Thymus (tissue), 11 donors: ENCODE data around the gene TIMP2. TPM values are rescaled to one million over a fixed set of nuclear protein-coding genes. Genes with fewer than 3 reads are reported as not detected.
A peak's percentile ranks its signal among the peaks of the same experiment; 100 is the strongest.
"Not testable (repeated sequence)": the region's sequence is repeated elsewhere in the genome, so short reads cannot be mapped to it uniquely, and the experiment has no call there.

ENCODE experiments used
- DNase-seq, 9 donors: peaks; one replicate each; pipeline ENCODE4 v3.0.0-alpha.2; 2013; ENCODE audit warnings: low spot score in 9 of 9, low read depth in 6 of 9, missing footprints in 1 of 9
- H3K27ac ChIP-seq, 2 donors: one replicate each; pipeline ENCODE4 v1.5.1; 2013; ENCODE audit warnings: control low read depth in 1 of 2, low read depth in 1 of 2, low read length in 1 of 2, mild to moderate bottlenecking in 1 of 2, moderate library complexity in 1 of 2
- H3K27me3 ChIP-seq, 2 donors: one replicate each; pipeline ENCODE4 v1.5.1; 2013; ENCODE audit warnings: low read length in 1 of 2; ENCODE audit not compliant: control insufficient read depth in 2 of 2, insufficient read depth in 1 of 2
- H3K36me3 ChIP-seq, 2 donors: one replicate each; pipeline ENCODE4 v1.5.1; 2013; ENCODE audit warnings: low read length in 1 of 2, mild to moderate bottlenecking in 1 of 2, moderate library complexity in 1 of 2; ENCODE audit not compliant: control insufficient read depth in 2 of 2, insufficient read depth in 2 of 2
- H3K4me1 ChIP-seq, 2 donors: one replicate each; pipeline ENCODE4 v1.5.1; 2013; ENCODE audit warnings: low read length in 2 of 2; ENCODE audit not compliant: control insufficient read depth in 2 of 2, insufficient read depth in 2 of 2
- H3K4me3 ChIP-seq, 2 donors: one replicate each; pipeline ENCODE4 v1.5.1; 2013; ENCODE audit warnings: low read length in 2 of 2, control low read depth in 1 of 2, mild to moderate bottlenecking in 1 of 2
- H3K9me3 ChIP-seq, 2 donors: one replicate each; pipeline ENCODE4 v1.5.1; 2013; ENCODE audit warnings: low read length in 1 of 2, mild to moderate bottlenecking in 1 of 2; ENCODE audit not compliant: control insufficient read depth in 2 of 2, insufficient read depth in 1 of 2
- WGBS: extraction: QIAGEN DNeasy Blood & Tissue Kit; methylation state at CpG from one replicate; pipeline ENCODE4 v1.1.7; 2013; 5-methylcytosine and 5-hydroxymethylcytosine counted together
- polyA plus RNA-seq: library from polyadenylated mRNA; stranded (reverse); fragments of 200-250 nt; gene quantifications from one replicate; pipeline ENCODE4 v1.2.3, GENCODE V29; 2013
- total RNA-seq: library from RNA; stranded (reverse); fragments of 120-200 nt; gene quantifications from one replicate; pipeline ENCODE4 v1.2.4, GENCODE V29; 2013
- donor health status: healthy.

Gene TIMP2
- total and polyA plus RNA-seq, 2 donors: 23.1 to 27.5 TPM

GRCh38 chr17:78876094-78876597 is 49.0 kb downstream of the TIMP2 start:
- Histone ChIP-seq H3K27me3 (no peaks in the 10 kb centered on the region), H3K4me1 (peaks cover 37 to 78% of the 10 kb centered on the region in 2 donors), H3K4me3 (no peak overlapping the region), H3K27ac (peak overlapping the region in 1 of 2 donors; percentile 86), H3K9me3 (no peaks in the 10 kb centered on the region), H3K36me3 (peaks cover 29 to 30% of the 10 kb centered on the region in 2 donors)
- DNase-seq: peak in 4 of 9 donors; percentile 50 to 78 (median 62)
- 29% methylated on average over 7 of the region's 7 CpGs for WGBS

DNA sequence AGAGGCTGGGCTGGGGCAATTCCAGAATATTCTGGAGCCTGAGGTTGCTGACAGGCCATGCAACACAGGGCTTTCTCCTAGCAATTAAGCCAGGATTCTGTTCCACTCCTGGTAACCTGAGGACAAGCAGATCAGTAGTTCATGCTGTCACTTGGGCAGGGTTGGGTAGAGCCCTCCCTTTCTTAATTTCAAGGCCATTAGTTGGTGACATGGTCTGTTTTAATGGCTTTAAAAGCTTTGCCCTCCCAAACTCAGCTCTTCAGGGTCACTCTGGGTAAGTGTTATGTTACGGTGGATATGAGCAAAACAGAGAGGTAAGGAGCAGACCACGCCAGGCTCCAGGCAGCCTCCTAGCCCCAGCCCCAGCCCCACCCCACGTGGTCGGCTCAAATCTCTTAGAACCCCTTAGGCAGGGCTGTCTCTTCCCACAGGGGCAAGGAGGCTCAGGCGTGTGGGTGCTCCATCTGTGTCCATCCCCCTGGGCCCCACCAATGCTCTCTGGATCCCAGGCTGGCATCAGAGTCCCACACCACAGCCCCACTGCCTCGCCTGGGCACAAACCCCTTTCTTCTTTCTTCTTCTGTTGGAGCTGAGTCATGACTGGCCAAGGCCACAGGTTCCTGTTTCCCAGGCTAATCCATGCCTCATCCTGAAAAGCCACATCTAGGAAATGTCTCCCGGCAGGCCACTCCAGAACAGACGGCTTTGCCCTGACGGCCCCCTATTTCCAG is 49.7 kb downstream of the TIMP2 start:
- H3K4me1 ChIP-seq: peaks cover 33 to 73% of the 10 kb centered on the region in 2 donors
- DNase-seq: peak in 1 of 9 donors; percentile 41
- no peak overlapping the region for H3K4me3 ChIP-seq
- H3K9me3 ChIP-seq: no peaks in the 10 kb centered on the region
- peaks cover 35 to 36% of the 10 kb centered on the region in 2 donors for H3K36me3 ChIP-seq
- WGBS: 19% methylated on average over 9 of the region's 9 CpGs
- H3K27ac ChIP-seq: peak overlapping the region in 1 of 2 donors; percentile 86
- no peaks in the 10 kb centered on the region for H3K27me3 ChIP-seq

DNA sequence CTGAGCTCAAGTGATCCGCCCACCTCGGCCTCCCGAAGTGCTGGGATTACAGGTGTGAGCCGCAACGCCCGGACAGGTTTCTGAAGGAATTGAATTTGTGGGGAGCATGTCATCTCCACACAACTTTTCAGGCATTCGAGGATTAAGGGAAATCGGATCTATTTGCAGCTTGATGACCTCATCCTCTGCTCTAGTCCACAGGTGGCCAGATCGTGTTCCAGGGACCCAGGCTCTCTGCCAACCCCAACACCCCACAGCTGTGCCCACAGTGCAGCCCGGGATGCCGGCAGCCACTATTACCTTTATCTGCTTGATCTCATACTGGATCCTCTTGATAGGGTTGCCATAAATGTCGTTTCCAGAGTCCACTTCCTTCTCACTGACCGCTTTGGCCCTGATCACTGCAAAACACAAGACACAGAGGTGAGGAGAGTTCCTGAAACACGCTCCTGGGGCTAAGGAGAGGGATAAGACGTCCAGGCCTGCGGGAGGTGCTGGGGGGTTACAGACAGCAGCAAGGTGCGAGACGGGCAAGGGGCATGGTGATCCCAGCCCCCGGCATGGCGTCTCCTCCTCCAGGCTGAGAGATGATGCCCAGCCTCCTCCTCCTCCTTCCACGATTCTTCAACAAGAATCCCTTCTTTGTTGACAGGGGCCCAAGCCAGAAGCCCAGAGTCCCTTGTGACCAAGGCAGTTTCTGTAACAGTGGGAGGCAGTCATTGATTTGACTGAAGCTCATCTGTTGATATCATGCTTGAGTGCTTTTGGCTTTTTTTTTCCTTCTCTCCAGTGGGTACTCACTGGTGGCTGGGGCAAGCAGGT is 51.5 kb downstream of the TIMP2 start:
- Histone ChIP-seq H3K36me3 (peaks cover 49 to 50% of the 10 kb centered on the region in 2 donors), H3K27ac (peak overlapping the region; percentile 43 to 61), H3K4me1 (peaks cover 20 to 55% of the 10 kb centered on the region in 2 donors), H3K4me3 (no peak overlapping the region), H3K27me3 (no peaks in the 10 kb centered on the region), H3K9me3 (no peaks in the 10 kb centered on the region)
- 71% methylated on average over 21 of the region's 21 CpGs for WGBS
- DNase-seq: no peak

DNA sequence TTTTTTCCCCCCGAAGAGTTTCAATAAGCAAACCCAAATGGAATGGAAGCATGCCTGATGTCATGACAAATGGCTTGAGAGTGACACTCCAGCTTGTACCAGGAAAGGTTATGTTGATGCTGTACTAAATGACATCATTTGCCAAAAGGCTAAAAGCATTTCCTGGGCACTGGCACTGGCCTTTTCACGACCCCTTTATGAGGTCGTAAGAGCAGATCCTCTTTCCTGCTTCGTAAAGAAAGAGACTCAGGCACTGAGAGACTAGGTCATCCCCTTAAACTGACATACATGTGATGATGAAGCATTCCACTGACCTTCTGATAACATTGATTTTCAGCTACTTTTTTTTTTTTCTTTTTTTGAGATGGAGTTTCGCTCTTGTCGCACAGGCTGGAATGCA is 52.7 kb downstream of the TIMP2 start:
- Histone ChIP-seq H3K9me3 (no peaks in the 10 kb centered on the region), H3K4me3 (no peak overlapping the region), H3K27me3 (no peaks in the 10 kb centered on the region), H3K36me3 (peaks cover 54 to 60% of the 10 kb centered on the region in 2 donors), H3K4me1 (peaks cover 19 to 43% of the 10 kb centered on the region in 2 donors), H3K27ac (no peak overlapping the region)
- WGBS: 96% methylated on average over 6 of the region's 6 CpGs
- no peak for DNase-seq

- no peaks in the 10 kb centered on the region for H3K9me3 ChIP-seq
- no peak overlapping the region for H3K4me3 ChIP-seq
- WGBS: 91% methylated on average over 15 of the region's 15 CpGs
- no peaks in the 10 kb centered on the region for H3K27me3 ChIP-seq
- no peak overlapping the region for H3K27ac ChIP-seq
- H3K36me3 ChIP-seq: peaks cover 59 to 61% of the 10 kb centered on the region in 2 donors
- DNase-seq: no peak
- peaks cover 15 to 41% of the 10 kb centered on the region in 2 donors for H3K4me1 ChIP-seq
Observed at GRCh38 chr17:78870621-78871020, 54.6 kb downstream of the TIMP2 start.

DNA sequence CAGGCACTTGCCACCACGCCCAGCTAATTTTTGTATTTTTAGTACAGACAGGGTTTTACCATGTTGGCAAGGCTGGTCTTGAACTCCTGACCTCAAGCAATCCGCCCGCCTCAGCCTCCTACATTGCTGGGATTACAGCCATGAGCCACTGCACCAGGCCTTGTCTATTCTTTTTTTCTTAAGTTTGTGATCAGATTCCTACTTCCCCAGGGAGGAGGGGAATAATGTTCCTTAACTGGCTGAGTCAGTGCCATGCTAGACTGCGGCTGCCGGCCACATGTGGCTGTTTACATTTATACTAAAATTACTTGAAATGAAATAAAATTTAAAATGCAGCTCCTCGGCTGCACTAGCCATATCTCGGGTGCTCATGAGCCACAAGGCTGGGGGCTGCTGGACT is 56.8 kb downstream of the TIMP2 start:
- WGBS: 82% methylated on average over 7 of the region's 7 CpGs
- no peak overlapping the region for H3K27ac ChIP-seq
- no peak overlapping the region for H3K4me3 ChIP-seq
- peaks cover 4 to 20% of the 10 kb centered on the region in 2 donors for H3K4me1 ChIP-seq
- no peak for DNase-seq
- H3K27me3 ChIP-seq: no peaks in the 10 kb centered on the region
- no peaks in the 10 kb centered on the region for H3K9me3 ChIP-seq
- H3K36me3 ChIP-seq: peaks cover 62 to 64% of the 10 kb centered on the region in 2 donors

DNA sequence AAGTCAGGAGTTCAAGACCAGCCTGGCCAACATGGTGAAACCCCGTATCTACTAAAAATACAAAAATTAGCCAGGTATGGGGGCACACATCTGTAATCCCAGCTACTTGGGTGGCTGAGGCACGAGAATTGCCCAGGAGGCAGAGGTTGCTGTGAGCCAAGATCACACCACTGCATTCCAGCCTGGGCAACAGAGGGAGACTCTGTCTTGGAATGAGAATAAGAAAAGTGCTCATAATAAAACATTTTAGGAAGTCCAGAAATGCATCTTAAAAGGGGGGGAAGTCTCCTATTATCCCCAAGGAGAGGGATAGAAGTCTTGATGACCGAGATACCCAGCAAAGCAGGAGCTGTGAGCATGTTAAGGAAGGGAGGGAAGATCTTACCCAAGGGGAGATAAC is 58.1 kb downstream of the TIMP2 start:
- not testable (repeated sequence) for H3K27ac ChIP-seq, H3K4me3 ChIP-seq, H3K27me3 ChIP-seq, H3K9me3 ChIP-seq, DNase-seq
- Histone ChIP-seq H3K36me3 (peaks cover 63% of the 10 kb centered on the region in 2 donors), H3K4me1 (peaks cover 4 to 18% of the 10 kb centered on the region in 2 donors)
- 96% methylated on average over 3 of the region's 3 CpGs for WGBS

GRCh38 chr17:78865682-78866390 is 59.4 kb downstream of the TIMP2 start:
- WGBS: 29% methylated on average over 19 of the region's 19 CpGs
- Histone ChIP-seq H3K27ac (peak overlapping the region; percentile 70 to 74), H3K4me3 (no peak overlapping the region), H3K36me3 (peaks cover 62 to 67% of the 10 kb centered on the region in 2 donors), H3K4me1 (peaks cover 4 to 18% of the 10 kb centered on the region in 2 donors), H3K9me3 (no peaks in the 10 kb centered on the region), H3K27me3 (no peaks in the 10 kb centered on the region)
- peak in 3 of 9 donors; percentile 56 to 77 (median 69) for DNase-seq
